Measurements from ENCODE around the gene ZFAND2B.

GRCh38 chr2:219218732-219219701 lies 12.4 kb downstream of the ZFAND2B start, which contains the start of gene ABCB6:
- TF ChIP-seq POLR2A (IDR thresholded peaks at IDR 0.05) (peak; percentile 53), CTCF (IDR thresholded peaks at IDR 0.05) (no peak), EP300 (IDR thresholded peaks at IDR 0.05) (no peak)
